GM12878 (cell line): ENCODE data around the gene ANGPTL2. TPM values are rescaled to one million over a fixed set of nuclear protein-coding genes. Genes with fewer than 3 reads are reported as not detected.
A peak's percentile ranks its signal among the peaks of the same experiment; 100 is the strongest.

ENCODE experiments used
- ATF3 ChIP-seq: IDR thresholded peaks from 2 replicates; pipeline ENCODE4 v1.6.1; 2011; ENCODE audit warnings: low read depth, mild to moderate bottlenecking, low read length, moderate library complexity, borderline replicate concordance; ENCODE audit errors: extremely low read depth
- BACH1 ChIP-seq: fragments of 450-650 bp; IDR thresholded peaks from 2 replicates; pipeline ENCODE4 v1.6.1; 2017; ENCODE audit warnings: mild to moderate bottlenecking, borderline replicate concordance
- BCLAF1 ChIP-seq: fragments of 450-650 bp; IDR thresholded peaks from 2 replicates; pipeline ENCODE4 v1.6.1; 2017; ENCODE audit warnings: antibody characterized with exemption, mild to moderate bottlenecking, moderate library complexity
- CBFB ChIP-seq: IDR thresholded peaks from 2 replicates; pipeline ENCODE4 v1.6.1; 2016; ENCODE audit warnings: antibody characterized with exemption, low read depth
- CHD2 ChIP-seq: IDR thresholded peaks from 2 replicates; pipeline ENCODE4 v1.6.1; 2011; ENCODE audit warnings: low read depth, low read length, improper control_type of control experiment, borderline replicate concordance
- E2F4 ChIP-seq: IDR thresholded peaks from 2 replicates; pipeline ENCODE4 v1.6.1; 2012; ENCODE audit warnings: low read depth, low read length, improper control_type of control experiment
- E2F8 ChIP-seq: fragments of 450-650 bp; IDR thresholded peaks from 2 replicates; pipeline ENCODE4 v1.6.1; 2018; ENCODE audit warnings: mild to moderate bottlenecking, low read depth, moderate library complexity; ENCODE audit not compliant: partially characterized antibody
- ESRRA ChIP-seq: IDR thresholded peaks from 2 replicates; pipeline ENCODE4 v1.6.1; 2012; ENCODE audit warnings: mild to moderate bottlenecking, low read length, improper control_type of control experiment
- IKZF2 ChIP-seq, 2 experiments: fragments of 450-650 bp; IDR thresholded peaks; 2 replicates each; pipeline ENCODE4 v1.6.1; 2017; ENCODE audit warnings: mild to moderate bottlenecking in 2 of 2, moderate library complexity in 2 of 2
- IRF3 ChIP-seq: fragments of 450-650 bp; IDR thresholded peaks from 2 replicates; pipeline ENCODE4 v1.6.1; 2014; ENCODE audit warnings: mild to moderate bottlenecking
- IRF4 ChIP-seq: IDR thresholded peaks from 2 replicates; pipeline ENCODE4 v1.6.1; 2011; ENCODE audit warnings: low read depth, low read length
- JUND ChIP-seq: IDR thresholded peaks from 2 replicates; pipeline ENCODE4 v1.6.1; 2012; ENCODE audit warnings: low read depth, mild to moderate bottlenecking, low read length, improper control_type of control experiment, moderate library complexity
- MXI1 ChIP-seq: fragments of 150-350 bp; IDR thresholded peaks from 2 replicates; pipeline ENCODE4 v1.6.1; 2011; ENCODE audit warnings: low read depth, mild to moderate bottlenecking, inconsistent platforms, low read length, improper control_type of control experiment
- PAX5 ChIP-seq: IDR thresholded peaks from 2 replicates; pipeline ENCODE4 v1.6.1; 2011; ENCODE audit warnings: low read depth, low read length, borderline replicate concordance
- RUNX3 ChIP-seq: IDR thresholded peaks from 2 replicates; pipeline ENCODE4 v1.6.1; 2012; ENCODE audit warnings: low read length, inconsistent platforms
- SIN3A ChIP-seq: IDR thresholded peaks from 2 replicates; pipeline ENCODE4 v1.6.1; 2012; ENCODE audit warnings: low read depth, low read length, improper control_type of control experiment
- SMARCA5 ChIP-seq: fragments of 450-650 bp; IDR thresholded peaks from 2 replicates; pipeline ENCODE4 v1.6.1; 2017; ENCODE audit warnings: mild to moderate bottlenecking
- SMC3 ChIP-seq: IDR thresholded peaks from 2 replicates; pipeline ENCODE4 v1.6.1; 2011; ENCODE audit warnings: low read length, improper control_type of control experiment, borderline replicate concordance
- SPI1 ChIP-seq: IDR thresholded peaks from 2 replicates; pipeline ENCODE4 v1.6.1; 2011; ENCODE audit warnings: low read depth, mild to moderate bottlenecking, low read length, moderate library complexity, borderline replicate concordance; ENCODE audit not compliant: insufficient read depth
- TCF12 ChIP-seq: IDR thresholded peaks from 2 replicates; pipeline ENCODE4 v1.6.1; 2011; ENCODE audit warnings: low read depth, mild to moderate bottlenecking, low read length
- YY1 ChIP-seq: IDR thresholded peaks from 2 replicates; pipeline ENCODE4 v1.6.1; 2011; ENCODE audit warnings: low read depth, mild to moderate bottlenecking, low read length
- polyA plus RNA-seq, 11 experiments: library from polyadenylated mRNA; depleted of rRNA in 4 of 11; unstranded in 6 of 11; stranded (reverse) in 5 of 11; fragments of >200 nt; fragmentation: Nextera tagmentation in 4 of 11; fragmentation: Illumina TruSeq in 1 of 11; extraction: Ambion mirVana in 4 of 11; extraction: Trizol in 1 of 11; gene quantifications; 1 replicate in 1 of 11; 2 replicates in 10 of 11; pipeline versions ENCODE4 v1.2.1 to v1.2.3, GENCODE V29; 2011 to 2016; ENCODE audit warnings: inconsistent platforms in 2 of 11, missing spikeins in 2 of 11, low read depth in 1 of 11
- total RNA-seq, 4 experiments: library from RNA; depleted of rRNA in 3 of 4; stranded (reverse); fragments of >200 nt in 3 of 4; fragmentation: Illumina TruSeq in 1 of 4; extraction: Trizol in 1 of 4; gene quantifications; 2 replicates each; pipeline versions ENCODE4 v1.2.1 to v1.2.3, GENCODE V29; 2013 to 2021

Gene ANGPTL2
- total and polyA plus RNA-seq, 10 of the 15 experiments (the other 5 are each of a cell fraction or from before 2014, with no cell fraction given), result 0.13 to 2.6 (median 0.82) TPM; not detected in 1

DNA sequence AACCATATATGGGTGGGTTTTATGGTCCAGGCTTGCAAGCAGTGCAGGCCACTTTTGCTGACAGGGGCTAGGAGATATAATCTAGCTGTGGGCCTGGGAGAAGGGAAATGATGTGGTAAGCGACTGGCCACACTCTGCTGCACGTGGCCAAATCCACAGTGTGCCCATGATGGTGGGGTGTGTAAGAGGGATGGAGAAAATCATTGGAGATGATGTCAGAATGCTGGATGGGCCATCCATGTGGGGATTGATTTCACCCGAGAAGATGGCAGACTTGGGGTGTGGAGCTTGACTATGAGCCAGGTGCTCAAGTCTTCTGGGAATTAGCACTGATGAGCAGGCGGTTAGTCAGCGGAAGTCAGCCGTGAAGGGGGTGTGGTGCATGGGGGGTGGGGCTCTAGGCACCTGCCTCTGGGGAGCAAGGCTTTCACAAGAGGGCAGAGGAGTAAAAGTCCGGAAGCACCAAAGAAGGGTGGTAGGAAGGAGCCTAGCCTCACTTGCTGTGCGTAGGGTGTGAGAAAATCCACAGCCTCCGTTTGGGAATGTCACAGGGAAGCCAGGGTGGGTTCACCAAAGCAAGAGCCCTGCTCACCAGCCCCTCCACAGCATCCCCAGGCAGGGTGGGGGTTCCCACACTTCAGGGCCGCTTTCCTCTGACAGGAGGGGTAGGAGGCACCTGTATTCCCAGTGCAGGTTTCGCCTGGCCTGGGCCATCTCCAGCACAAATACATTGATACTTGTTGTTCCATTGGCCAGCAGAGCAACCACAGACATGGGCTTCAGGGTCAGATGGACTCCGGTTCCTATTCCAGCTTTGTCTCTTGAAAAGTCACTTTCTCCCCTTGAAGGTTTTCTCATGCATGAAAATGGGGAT, 44.5 kb upstream of the ANGPTL2 start (continued):
- TF ChIP-seq SMC3 (no peak), IKZF2 (IDR thresholded peaks at IDR 0.05) (peak; percentile 88 to 90), E2F4 (no peak), IRF3 (no peak), E2F8 (peak; percentile 15), CHD2 (peak; percentile 92), CBFB (peak; percentile 40; the same call in 1 of the 2 replicates), JUND (no peak), MXI1 (peak; percentile 22; the same call in 1 of the 2 replicates), SPI1 (0 out of 2 replicates have a peak, but pooled peaks have one; percentile 20), PAX5 (peak; percentile 94), BCLAF1 (no peak), RUNX3 (peak; percentile 74), BACH1 (0 out of 2 replicates have a peak, but pooled peaks have one; percentile 48), YY1 (peak; percentile 84), ESRRA (no peak), TCF12 (peak; percentile 97), SIN3A (no peak), ATF3 (no peak), IRF4 (0 out of 2 replicates have a peak, but pooled peaks have one; percentile 68), SMARCA5 (peak; percentile 16; the same call in 1 of the 2 replicates)
